HEK293T (cell line): Measurements from ENCODE around the gene JADE3.
A peak's percentile ranks its signal among the peaks of the same experiment; 100 is the strongest.

Source experiments
- CTCF ChIA-PET: fragments of 350-600 bp; formaldehyde crosslinking; extraction: SDS; loops from one replicate; lab custom pipeline; 2021; ENCODE audit warnings: antibody characterized with exemption, inconsistent platforms; lab: Yijun Ruan, JAX
- POLR2A ChIA-PET: fragments of 350-600 bp; formaldehyde crosslinking; extraction: SDS; loops from one replicate; lab custom pipeline; 2020; ENCODE audit warnings: antibody characterized with exemption, inconsistent platforms; lab: Yijun Ruan, JAX
- DNase-seq: peaks from one replicate; pipeline ENCODE4 v3.0.0; 2012; ENCODE audit warnings: mixed read lengths; ENCODE audit errors: extremely low spot score
- ARNT ChIP-seq: fragments of 450-650 bp; IDR thresholded peaks from 2 replicates; pipeline ENCODE4 v1.6.1; 2017; ENCODE audit warnings: mild to moderate bottlenecking
- BHLHE40 ChIP-seq: fragments of 450-650 bp; IDR thresholded peaks from 2 replicates; pipeline ENCODE4 v1.6.1; 2016; ENCODE audit warnings: mild to moderate bottlenecking, moderate library complexity, borderline replicate concordance
- CTBP1 ChIP-seq: fragments of 450-650 bp; IDR thresholded peaks from 2 replicates; pipeline ENCODE4 v1.6.1; 2016; ENCODE audit warnings: borderline replicate concordance
- ELF4 ChIP-seq: fragments of 450-650 bp; IDR thresholded peaks from 2 replicates; pipeline ENCODE4 v1.6.1; 2017; ENCODE audit warnings: antibody characterized with exemption
- FOXA1 ChIP-seq: fragments of 450-650 bp; IDR thresholded peaks from 2 replicates; pipeline ENCODE4 v1.6.1; 2016; ENCODE audit warnings: mild to moderate bottlenecking
- FOXK2 ChIP-seq: fragments of 450-650 bp; IDR thresholded peaks from 2 replicates; pipeline ENCODE4 v1.6.1; 2016; ENCODE audit warnings: mild to moderate bottlenecking
- FOXM1 ChIP-seq: fragments of 450-650 bp; IDR thresholded peaks from 2 replicates; pipeline ENCODE4 v1.6.1; 2017; ENCODE audit warnings: mild to moderate bottlenecking, borderline replicate concordance
- HDGF ChIP-seq: fragments of 450-650 bp; IDR thresholded peaks from 2 replicates; pipeline ENCODE4 v1.6.1; 2017; ENCODE audit warnings: antibody characterized with exemption, borderline replicate concordance
- L3MBTL2 ChIP-seq: fragments of 450-650 bp; conservative IDR thresholded peaks from 2 replicates; pipeline ENCODE4 v1.6.1; 2016; ENCODE audit warnings: mild to moderate bottlenecking
- LEF1 ChIP-seq: fragments of 450-650 bp; IDR thresholded peaks from 2 replicates; pipeline ENCODE4 v1.6.1; 2017; ENCODE audit warnings: mild to moderate bottlenecking, borderline replicate concordance
- NFRKB ChIP-seq: fragments of 450-650 bp; IDR thresholded peaks from 2 replicates; pipeline ENCODE4 v1.6.1; 2016; ENCODE audit warnings: mild to moderate bottlenecking, moderate library complexity
- SP1 ChIP-seq: fragments of 450-650 bp; IDR thresholded peaks from 2 replicates; pipeline ENCODE4 v1.6.1; 2017
- SUZ12 ChIP-seq: fragments of 450-650 bp; IDR thresholded peaks from 2 replicates; pipeline ENCODE4 v1.6.1; 2016; ENCODE audit warnings: mild to moderate bottlenecking
- TARDBP ChIP-seq: fragments of 450-650 bp; IDR thresholded peaks from 2 replicates; pipeline ENCODE4 v1.6.1; 2016
- ZNF384 ChIP-seq: fragments of 450-650 bp; IDR thresholded peaks from 2 replicates; pipeline ENCODE4 v1.6.1; 2016
- TF ChIP-seq, protein P1 (sequence below): fragments of 450-650 bp; IDR thresholded peaks from 2 replicates; pipeline ENCODE4 v1.6.1; 2016

JADE3 gene

DNA sequence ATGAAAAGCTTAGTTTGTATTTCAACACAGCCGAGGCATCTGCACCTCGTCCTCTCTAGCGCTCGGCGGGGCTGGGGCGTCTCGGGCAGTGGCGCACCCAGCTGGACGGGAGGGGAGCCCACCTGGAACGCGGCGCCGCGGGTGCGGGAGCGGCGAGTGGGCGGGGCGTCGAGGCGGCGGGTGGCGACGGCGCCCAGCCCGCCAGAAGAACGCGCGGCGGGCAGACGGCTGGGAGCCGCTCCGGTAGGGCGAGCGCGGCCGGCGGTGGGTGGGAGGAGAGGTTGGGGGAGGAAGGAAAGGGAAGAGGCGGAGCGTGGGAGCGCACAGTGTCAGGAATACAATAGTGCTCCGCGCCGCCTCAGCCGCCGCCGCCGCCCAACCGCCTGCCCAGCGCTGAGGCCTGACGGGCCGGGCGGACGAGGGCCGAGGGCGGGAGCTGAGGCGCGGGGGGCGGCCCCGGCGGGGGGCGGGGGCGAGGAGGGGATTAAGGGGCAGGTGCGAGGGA is at the start of gene JADE3:
Gene JADE3 (plus strand): TSS at position 324 of the 505 bp plus-strand sequence. CDS start 72,474 bp downstream, outside the sequence.
- ChIA-PET POLR2A (no interaction called here), CTCF (interaction anchor here (0.7 kb wide), 1 partner anchor 42 kb away, joined by 7 read pairs; no protein-coding TSS in a partner anchor)
- peak; percentile 71 for DNase-seq
- TF ChIP-seq TARDBP (no peak), CTBP1 (no peak), ELF4 (no peak), ARNT (no peak), FOXA1 (no peak), LEF1 (no peak), FOXK2 (no peak), HDGF (no peak), SP1 (no peak), FOXM1 (no peak), BHLHE40 (no peak), ZNF384 (no peak), L3MBTL2 (no peak), NFRKB (no peak), SUZ12 (no peak)
- TF ChIP-seq, protein P1, sequence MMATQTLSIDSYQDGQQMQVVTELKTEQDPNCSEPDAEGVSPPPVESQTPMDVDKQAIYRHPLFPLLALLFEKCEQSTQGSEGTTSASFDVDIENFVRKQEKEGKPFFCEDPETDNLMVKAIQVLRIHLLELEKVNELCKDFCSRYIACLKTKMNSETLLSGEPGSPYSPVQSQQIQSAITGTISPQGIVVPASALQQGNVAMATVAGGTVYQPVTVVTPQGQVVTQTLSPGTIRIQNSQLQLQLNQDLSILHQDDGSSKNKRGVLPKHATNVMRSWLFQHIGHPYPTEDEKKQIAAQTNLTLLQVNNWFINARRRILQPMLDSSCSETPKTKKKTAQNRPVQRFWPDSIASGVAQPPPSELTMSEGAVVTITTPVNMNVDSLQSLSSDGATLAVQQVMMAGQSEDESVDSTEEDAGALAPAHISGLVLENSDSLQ, result no peak

DNA sequence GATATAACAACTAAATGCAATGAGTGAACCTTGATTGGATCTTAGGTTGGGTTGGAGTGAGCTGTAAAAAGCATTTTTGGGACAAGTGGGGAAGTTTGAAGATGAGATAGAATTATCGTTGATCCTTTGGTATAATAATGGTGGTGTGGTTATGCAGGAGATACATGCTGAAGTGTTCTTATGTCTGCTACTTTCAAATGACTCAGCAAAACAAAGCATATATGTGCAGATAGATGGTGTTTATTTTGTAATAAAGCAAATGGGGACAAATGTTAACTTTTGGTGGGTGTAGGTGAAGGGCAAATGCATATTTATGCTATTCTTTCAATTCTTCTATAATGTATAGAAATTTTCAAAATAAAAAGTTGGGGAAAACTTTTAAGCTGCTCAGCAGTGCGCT is 49.1 kb upstream of the JADE3 start:
- CTCF ChIA-PET, result no interaction called here
- no peak for TF ChIP-seq SP1
- no peak for TF ChIP-seq HDGF
- TF ChIP-seq ARNT, result no peak
- TF ChIP-seq L3MBTL2, result no peak
- no peak for TF ChIP-seq CTBP1
- no peak for TF ChIP-seq FOXM1
- TF ChIP-seq, protein P1, result no peak
- TF ChIP-seq NFRKB, result no peak
- TF ChIP-seq LEF1, result no peak
- TF ChIP-seq ELF4, result no peak
- no peak for TF ChIP-seq FOXK2
- TF ChIP-seq SUZ12, result no peak
- no peak for TF ChIP-seq BHLHE40
- TF ChIP-seq FOXA1, result no peak
- DNase-seq, result no peak
- POLR2A ChIA-PET, result no interaction called here

DNA sequence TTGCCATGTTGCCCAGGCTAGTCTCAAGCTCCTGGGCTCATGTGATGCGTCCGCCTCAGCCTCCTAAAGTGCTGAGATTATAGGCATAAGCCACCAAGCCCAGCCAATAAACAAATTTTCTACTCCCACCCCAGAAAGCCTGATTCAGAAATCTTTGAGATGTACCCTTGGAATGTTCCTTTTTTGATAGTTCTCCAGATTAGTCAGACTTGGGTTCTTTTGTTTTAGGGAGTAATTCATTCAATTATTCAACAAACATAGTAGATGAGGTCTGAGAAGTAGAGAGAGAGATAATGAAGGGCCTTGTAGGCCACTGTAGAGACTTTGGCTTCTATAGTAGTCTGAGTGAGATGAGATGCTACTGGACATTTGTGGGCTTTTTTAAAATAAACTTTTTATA is 47.6 kb upstream of the JADE3 start:
- POLR2A ChIA-PET, result no interaction called here
- DNase-seq, result no peak
- CTCF ChIA-PET, result no interaction called here
- no peak for TF ChIP-seq TARDBP

DNA sequence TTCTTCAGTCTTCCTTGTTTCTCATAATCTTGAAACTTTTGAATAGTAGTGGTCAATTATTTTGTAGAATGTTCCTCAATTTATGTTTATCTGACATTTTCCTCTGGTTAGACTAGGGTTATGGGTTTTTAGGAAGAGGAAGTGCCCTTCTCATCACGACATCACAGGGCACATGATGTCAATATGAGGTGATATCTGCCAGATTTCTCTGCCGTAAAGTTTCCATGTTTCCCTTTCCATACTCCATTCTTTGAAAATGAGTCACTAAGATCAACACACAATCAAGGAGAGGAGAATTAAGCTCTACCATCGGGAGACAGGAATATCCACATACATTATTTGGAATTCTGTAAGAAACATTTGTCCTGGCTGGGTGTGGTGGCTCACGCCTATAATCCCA is 46.9 kb upstream of the JADE3 start:
- CTCF ChIA-PET, result no interaction called here
- POLR2A ChIA-PET, result no interaction called here
- no peak for DNase-seq
- TF ChIP-seq HDGF (no peak), NFRKB (no peak)
- TF ChIP-seq, protein P1, result no peak

DNA sequence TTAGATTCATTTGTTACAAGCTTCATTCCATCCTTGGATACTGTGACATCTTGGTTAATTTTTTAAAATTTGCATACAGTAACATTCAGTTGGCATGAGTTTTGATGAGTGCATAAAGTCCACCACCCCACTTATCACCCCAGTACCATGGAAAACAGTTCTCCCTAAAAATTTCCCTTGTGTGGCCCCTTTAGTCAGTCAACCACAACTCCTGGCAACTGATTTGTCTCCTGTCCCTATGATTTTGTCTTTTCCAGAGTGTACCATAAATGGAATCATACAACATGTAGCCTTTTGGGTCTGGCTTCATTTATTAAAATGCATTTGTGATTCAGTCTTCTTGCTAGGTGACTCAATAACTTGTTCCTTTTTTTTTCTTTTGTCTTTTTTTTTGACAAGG is 45.5 kb upstream of the JADE3 start:
- POLR2A ChIA-PET, result no interaction called here
- DNase-seq, result no peak
- TF ChIP-seq LEF1 (no peak), FOXA1 (no peak), ELF4 (no peak), ZNF384 (no peak)
- CTCF ChIA-PET, result no interaction called here

DNA sequence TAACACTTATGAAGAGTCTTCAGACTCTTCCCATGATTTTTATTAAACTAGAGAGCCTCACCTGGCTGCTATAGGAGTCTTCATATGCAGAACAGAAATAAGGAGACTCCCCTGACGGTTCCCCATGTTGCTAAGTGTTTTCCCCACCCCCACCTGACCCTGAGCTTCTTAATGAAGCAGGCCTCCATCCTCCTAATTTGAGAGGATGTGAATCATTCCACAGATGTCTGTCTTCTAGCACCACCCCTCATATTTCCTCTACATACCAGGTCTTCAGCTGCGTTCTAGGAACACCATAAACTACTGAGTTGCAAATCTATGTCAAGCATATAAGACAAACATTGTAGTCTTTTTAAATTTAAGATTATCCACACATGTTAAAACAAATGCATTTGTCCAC is 38.5 kb upstream of the JADE3 start:
- CTCF ChIA-PET, result no interaction called here
- DNase-seq, result no peak
- no peak for TF ChIP-seq FOXK2
- TF ChIP-seq TARDBP, result no peak
- TF ChIP-seq BHLHE40, result no peak
- no peak for TF ChIP-seq ZNF384
- TF ChIP-seq CTBP1, result no peak
- TF ChIP-seq LEF1, result no peak
- no peak for TF ChIP-seq NFRKB
- no peak for TF ChIP-seq SUZ12
- TF ChIP-seq, protein P1, result no peak
- TF ChIP-seq L3MBTL2, result no peak
- TF ChIP-seq ARNT, result no peak
- no peak for TF ChIP-seq HDGF
- TF ChIP-seq ELF4, result no peak
- POLR2A ChIA-PET, result no interaction called here
